Gastrocnemius medialis (tissue), 4 donors: ENCODE measurements around the gene SLX4. TPM values are rescaled to one million over a fixed set of nuclear protein-coding genes. Genes with fewer than 3 reads are reported as not detected.

Experiments used
- ATAC-seq, 2 donors: fragments of 150-250 bp; one replicate each; pipeline ENCODE4 v1.9.1; 2016
- DNase-seq, 2 donors: peaks; one replicate each; pipeline ENCODE4 v3.0.0-alpha.2; 2019
- H3K27ac ChIP-seq, 4 donors: fragments of 200-600 bp; sonication (generic); 1 replicate in 1 of 4; 2 replicates in 3 of 4; pipeline ENCODE4 v1.5.1; 2016 to 2018; ENCODE audit warnings: mild to moderate bottlenecking in 2 of 4, moderate library complexity in 1 of 4
- H3K27me3 ChIP-seq, 3 donors: fragments of 200-600 bp; sonication (generic) in 2 of 3; 1 replicate in 1 of 3; 2 replicates in 2 of 3; pipeline versions ENCODE4 v1.5.1 to v1.6.0; 2016 to 2019; ENCODE audit warnings: mild to moderate bottlenecking in 1 of 3, moderate library complexity in 1 of 3
- H3K36me3 ChIP-seq, 2 donors: fragments of 200-600 bp; sonication (generic) in 1 of 2; one replicate each; pipeline ENCODE4 v1.5.1; 2017 to 2018
- H3K4me1 ChIP-seq, 2 donors: fragments of 200-600 bp; sonication (generic) in 1 of 2; one replicate each; pipeline ENCODE4 v1.5.1; 2016 to 2017; ENCODE audit warnings: mild to moderate bottlenecking in 2 of 2
- H3K4me3 ChIP-seq, 4 donors: fragments of 200-600 bp; sonication (generic) in 3 of 4; 1 replicate in 1 of 4; 2 replicates in 3 of 4; pipeline ENCODE4 v1.5.1; 2016 to 2019; ENCODE audit warnings: mild to moderate bottlenecking in 2 of 4
- H3K9me3 ChIP-seq, 3 donors: fragments of 200-600 bp; sonication (generic) in 2 of 3; 1 replicate in 1 of 3; 2 replicates in 2 of 3; pipeline ENCODE4 v1.5.1; 2016 to 2019
- POLR2A ChIP-seq, 2 donors: fragments of 450-650 bp; IDR thresholded peaks; one replicate each; pipeline ENCODE4 v1.6.1; 2017; ENCODE audit warnings: antibody characterized with exemption in 2 of 2, mild to moderate bottlenecking in 2 of 2, moderate library complexity in 2 of 2
- in situ Hi-C, 4 donors: fragments of 200-750 bp; cut with MboI; loops; one replicate each; pipeline versions ENCODE4 v1.15.0 to v1.8.0; 2017; ENCODE audit warnings: low sequenced_read_pairs in 4 of 4
- intact Hi-C: fragments of 100-400 bp; cut with DNase I; formaldehyde crosslinking; loops from one replicate; pipeline ENCODE4 v1.15.1; 2023; ENCODE audit warnings: low total_unique reads
- total RNA-seq, 4 donors: library from RNA; depleted of rRNA; stranded (reverse); fragments of >200 nt; gene quantifications; one replicate each; pipeline versions ENCODE4 v1.1.0 to v1.2.3, GENCODE V29; 2016
- TF ChIP-seq, protein P1 (sequence below), 5 experiments: fragments of 450-650 bp in 3 of 5; fragments of 200-600 bp in 2 of 5; sonication (generic) in 2 of 5; IDR thresholded peaks in 4 of 5; conservative IDR thresholded peaks in 1 of 5; 1 replicate in 4 of 5; 2 replicates in 1 of 5; pipeline ENCODE4 v1.5.1; 2016 to 2019; ENCODE audit warnings: antibody characterized with exemption in 5 of 5, mild to moderate bottlenecking in 3 of 5, moderate library complexity in 3 of 5

Gene SLX4
- total RNA-seq, 4 donors from 2014 or later, result 1.8 to 3.6 (median 2.8) TPM

DNA sequence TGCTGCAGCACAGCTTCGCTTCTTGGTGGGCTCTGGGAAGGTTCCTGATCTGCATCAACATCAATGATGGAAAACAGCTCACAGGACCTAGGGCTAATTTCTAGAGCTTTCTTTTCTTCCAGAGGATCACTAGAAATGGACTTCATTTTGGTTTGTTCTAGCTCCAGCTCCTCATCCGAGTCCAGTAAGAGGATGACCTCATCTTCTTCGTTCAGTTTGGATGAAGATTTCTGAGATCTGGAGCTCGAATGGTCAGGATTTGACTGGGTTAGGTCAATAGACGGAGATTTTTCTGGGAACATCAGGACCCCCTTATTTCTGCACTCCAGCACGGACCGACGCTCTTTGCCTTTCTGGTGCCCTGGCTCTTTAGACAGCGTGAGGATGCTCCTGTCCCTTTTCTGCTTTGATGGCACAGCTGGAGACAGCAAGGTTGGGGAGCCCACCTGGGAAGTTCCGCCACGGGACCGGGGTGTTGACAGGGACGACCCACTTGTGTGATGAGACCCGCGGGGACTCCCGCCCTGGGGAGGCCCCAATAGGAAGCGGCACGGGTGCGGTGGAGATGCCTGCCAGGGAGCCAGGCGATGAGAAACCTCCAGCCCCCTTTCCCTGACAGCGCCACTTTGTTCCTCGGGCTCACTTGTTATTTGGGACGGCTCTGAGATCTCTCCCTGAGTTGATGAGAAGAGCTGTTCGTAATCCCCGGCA is 21.3 kb downstream of the SLX4 start:
- H3K27ac ChIP-seq, result no peak overlapping the region
- no peaks in the 10 kb centered on the region for H3K27me3 ChIP-seq
- ATAC-seq (no peak), DNase-seq (no peak)
- H3K36me3 ChIP-seq, result peaks cover 0 to 31% of the 10 kb centered on the region in 2 donors
- H3K4me1 ChIP-seq, result no peaks in the 10 kb centered on the region
- TF ChIP-seq, protein P1, sequence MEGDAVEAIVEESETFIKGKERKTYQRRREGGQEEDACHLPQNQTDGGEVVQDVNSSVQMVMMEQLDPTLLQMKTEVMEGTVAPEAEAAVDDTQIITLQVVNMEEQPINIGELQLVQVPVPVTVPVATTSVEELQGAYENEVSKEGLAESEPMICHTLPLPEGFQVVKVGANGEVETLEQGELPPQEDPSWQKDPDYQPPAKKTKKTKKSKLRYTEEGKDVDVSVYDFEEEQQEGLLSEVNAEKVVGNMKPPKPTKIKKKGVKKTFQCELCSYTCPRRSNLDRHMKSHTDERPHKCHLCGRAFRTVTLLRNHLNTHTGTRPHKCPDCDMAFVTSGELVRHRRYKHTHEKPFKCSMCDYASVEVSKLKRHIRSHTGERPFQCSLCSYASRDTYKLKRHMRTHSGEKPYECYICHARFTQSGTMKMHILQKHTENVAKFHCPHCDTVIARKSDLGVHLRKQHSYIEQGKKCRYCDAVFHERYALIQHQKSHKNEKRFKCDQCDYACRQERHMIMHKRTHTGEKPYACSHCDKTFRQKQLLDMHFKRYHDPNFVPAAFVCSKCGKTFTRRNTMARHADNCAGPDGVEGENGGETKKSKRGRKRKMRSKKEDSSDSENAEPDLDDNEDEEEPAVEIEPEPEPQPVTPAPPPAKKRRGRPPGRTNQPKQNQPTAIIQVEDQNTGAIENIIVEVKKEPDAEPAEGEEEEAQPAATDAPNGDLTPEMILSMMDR (IDR thresholded peaks at IDR 0.05 in 4 of 5, conservative IDR thresholded peaks at IDR 0.05 in 1 of 5), result no peak
- no peak for TF ChIP-seq POLR2A (IDR thresholded peaks at IDR 0.05)
- intact Hi-C loops, result no loop called here
- in situ Hi-C loops, result no loop called here
- no peaks in the 10 kb centered on the region for H3K9me3 ChIP-seq
- no peak overlapping the region for H3K4me3 ChIP-seq

DNA sequence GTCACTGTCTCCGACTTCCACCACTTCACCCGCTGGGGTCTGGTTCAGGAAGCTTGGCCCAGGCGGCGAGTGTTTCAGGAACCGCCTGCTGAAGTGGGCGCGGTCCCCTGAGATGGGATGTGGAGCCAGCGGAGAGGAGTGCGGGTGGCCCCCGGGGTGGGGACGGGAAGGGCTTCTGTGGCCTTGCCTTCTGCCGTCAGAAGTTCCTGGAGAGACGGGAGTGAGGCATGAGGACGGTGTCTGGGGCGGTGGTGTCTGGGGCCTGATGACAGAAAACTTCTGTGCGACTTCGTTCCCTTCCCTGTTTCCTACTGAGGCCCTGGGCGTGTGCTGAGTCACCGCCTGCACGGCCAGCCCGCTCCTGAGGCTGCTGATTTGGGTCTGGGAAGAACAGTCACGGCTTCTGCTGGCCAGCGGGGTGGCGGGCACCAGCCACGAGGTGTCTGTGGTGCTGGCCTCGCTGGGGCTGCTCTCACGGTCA is 21.9 kb downstream of the SLX4 start:
- H3K27me3 ChIP-seq, result no peaks in the 10 kb centered on the region
- DNase-seq (no peak), ATAC-seq (no peak)
- no peaks in the 10 kb centered on the region for H3K9me3 ChIP-seq
- peaks cover 0 to 28% of the 10 kb centered on the region in 2 donors for H3K36me3 ChIP-seq
- intact Hi-C loops, result no loop called here
- no peaks in the 10 kb centered on the region for H3K4me1 ChIP-seq
- in situ Hi-C loops, result no loop called here
- no peak for TF ChIP-seq POLR2A (IDR thresholded peaks at IDR 0.05)
- TF ChIP-seq, protein P1 (IDR thresholded peaks at IDR 0.05 in 4 of 5, conservative IDR thresholded peaks at IDR 0.05 in 1 of 5), result no peak
- no peak overlapping the region for H3K4me3 ChIP-seq
- H3K27ac ChIP-seq, result no peak overlapping the region

DNA sequence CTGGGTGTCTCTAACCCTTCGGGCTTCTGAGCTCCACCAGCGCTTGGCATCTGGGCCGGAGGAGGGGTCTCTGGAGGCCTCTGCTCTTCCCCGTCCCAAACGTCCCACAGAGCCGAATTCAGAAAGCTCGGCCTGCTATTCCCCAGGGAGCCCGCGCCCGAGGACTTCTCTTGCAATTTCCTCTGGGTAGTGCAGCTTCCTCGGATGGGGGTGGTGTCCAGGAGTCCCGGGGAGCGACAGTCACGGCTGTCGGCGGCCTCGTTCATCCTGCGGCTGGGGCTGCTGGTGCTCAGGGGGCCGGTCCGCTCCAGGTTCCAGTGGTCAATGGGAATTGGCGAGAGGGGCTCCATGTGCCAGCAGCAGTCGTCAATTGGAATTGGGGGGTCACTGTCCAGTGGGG is 22.4 kb downstream of the SLX4 start:
- Histone ChIP-seq H3K4me1 (no peaks in the 10 kb centered on the region), H3K27ac (no peak overlapping the region), H3K4me3 (no peak overlapping the region), H3K27me3 (no peaks in the 10 kb centered on the region), H3K36me3 (peaks cover 0 to 33% of the 10 kb centered on the region in 2 donors), H3K9me3 (no peaks in the 10 kb centered on the region)
- intact Hi-C loops (no loop called here), in situ Hi-C loops (no loop called here)
- TF ChIP-seq, protein P1 (IDR thresholded peaks at IDR 0.05 in 4 of 5, conservative IDR thresholded peaks at IDR 0.05 in 1 of 5), result no peak
- no peak for TF ChIP-seq POLR2A (IDR thresholded peaks at IDR 0.05)
- no peak for ATAC-seq
- no peak for DNase-seq

DNA sequence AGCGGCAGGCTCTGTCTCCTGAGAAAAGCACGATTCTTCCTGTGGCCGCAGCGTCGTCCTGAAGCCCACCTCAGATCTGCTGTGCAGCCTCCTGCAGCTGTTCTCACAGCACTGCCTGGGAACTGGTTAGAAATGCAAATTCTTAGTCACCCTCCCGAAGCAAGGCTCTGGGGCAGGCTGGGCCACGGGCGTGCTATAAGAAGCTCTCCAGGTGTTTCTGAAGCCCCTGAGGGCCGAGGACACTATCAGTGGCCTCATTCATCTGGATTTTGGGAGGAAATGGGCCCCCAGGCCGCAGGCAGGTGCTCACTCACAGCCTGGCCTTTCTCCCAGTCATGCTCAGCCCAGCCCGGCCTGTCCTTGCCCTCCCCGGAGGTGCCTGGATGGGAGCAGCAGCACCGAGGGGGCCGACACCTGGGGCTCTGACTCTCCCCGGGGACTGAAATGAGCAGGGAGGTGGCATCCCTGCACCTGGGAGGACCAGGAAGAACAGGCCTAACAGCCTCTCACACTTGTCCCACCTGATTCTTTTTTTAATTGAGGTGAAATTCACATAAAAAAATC is 23.8 kb downstream of the SLX4 start:
- no peaks in the 10 kb centered on the region for H3K4me1 ChIP-seq
- no peak for TF ChIP-seq POLR2A (IDR thresholded peaks at IDR 0.05)
- TF ChIP-seq, protein P1 (IDR thresholded peaks at IDR 0.05 in 4 of 5, conservative IDR thresholded peaks at IDR 0.05 in 1 of 5), result no peak
- DNase-seq (no peak), ATAC-seq (no peak)
- in situ Hi-C loops, result no loop called here
- no peak overlapping the region for H3K27ac ChIP-seq
- H3K27me3 ChIP-seq, result no peaks in the 10 kb centered on the region
- H3K4me3 ChIP-seq, result no peak overlapping the region
- H3K9me3 ChIP-seq, result no peaks in the 10 kb centered on the region
- intact Hi-C loops, result no loop called here
- peaks cover 0 to 45% of the 10 kb centered on the region in 2 donors for H3K36me3 ChIP-seq
